OCI-LY1 (cell line): ENCODE data around the gene ZBTB16.

Experiments
- H2AFZ ChIP-seq: fragments of 200-600 bp; sonication (generic), shearing (Covaris generic); 2 replicates; pipeline ENCODE4 v1.6.0; 2014; ENCODE audit warnings: antibody characterized with exemption, mild to moderate bottlenecking, low read length
- H3F3A ChIP-seq: fragments of 200-600 bp; sonication (generic), shearing (Covaris generic); 2 replicates; pipeline ENCODE4 v1.6.0; 2014; ENCODE audit warnings: mild to moderate bottlenecking, antibody characterized with exemption, low read length, moderate library complexity; ENCODE audit not compliant: insufficient read depth
- H3K27ac ChIP-seq: fragments of 200-600 bp; sonication (generic); 2 replicates; pipeline ENCODE4 v1.5.1; 2014; ENCODE audit warnings: low read length, mixed run types, mild to moderate bottlenecking, low read depth; ENCODE audit not compliant: poor library complexity, severe bottlenecking
- H3K27me3 ChIP-seq: fragments of 200-600 bp; sonication (generic); 2 replicates; pipeline ENCODE4 v1.6.0; 2014; ENCODE audit warnings: antibody characterized with exemption, mild to moderate bottlenecking, low read length, moderate library complexity; ENCODE audit not compliant: insufficient read depth
- H3K36me3 ChIP-seq: fragments of 200-600 bp; sonication (generic); 2 replicates; pipeline ENCODE4 v1.6.1; 2014; ENCODE audit warnings: mild to moderate bottlenecking, antibody characterized with exemption, low read length, moderate library complexity, mixed read lengths; ENCODE audit not compliant: insufficient read depth
- H3K4me1 ChIP-seq: fragments of 200-600 bp; sonication (generic); 2 replicates; pipeline ENCODE4 v1.5.1; 2014; ENCODE audit warnings: mild to moderate bottlenecking, low read length, moderate library complexity; ENCODE audit not compliant: insufficient read depth, severe bottlenecking
- H3K4me2 ChIP-seq: fragments of 200-600 bp; sonication (generic), shearing (Covaris generic); 2 replicates; pipeline ENCODE4 v1.6.1; 2014; ENCODE audit warnings: low read length
- H3K4me3 ChIP-seq: fragments of 200-600 bp; sonication (generic); 2 replicates; pipeline ENCODE4 v1.5.1; 2014; ENCODE audit warnings: low read length, low read depth, mild to moderate bottlenecking, mixed read lengths; ENCODE audit not compliant: poor library complexity, severe bottlenecking
- H3K79me2 ChIP-seq: fragments of 200-600 bp; shearing (Covaris generic); 2 replicates; pipeline ENCODE4 v1.6.1; 2016; ENCODE audit warnings: mixed run types, low read length, mixed read lengths; ENCODE audit not compliant: insufficient read depth
- H3K9ac ChIP-seq: fragments of 200-600 bp; sonication (generic), shearing (Covaris generic); 2 replicates; pipeline ENCODE4 v1.6.1; 2014; ENCODE audit warnings: mild to moderate bottlenecking, low read length, mixed read lengths
- H3K9me2 ChIP-seq: fragments of 200-600 bp; sonication (generic), shearing (Covaris generic); 2 replicates; pipeline ENCODE4 v1.6.1; 2014; ENCODE audit warnings: low read depth, mild to moderate bottlenecking, low read length, mixed read lengths
- H3K9me3 ChIP-seq: fragments of 200-600 bp; shearing (Covaris generic); 2 replicates; pipeline ENCODE4 v1.6.1; 2014; ENCODE audit warnings: low read length, mixed read lengths
- H4K20me1 ChIP-seq: fragments of 200-600 bp; sonication (generic), shearing (Covaris generic); 2 replicates; pipeline ENCODE4 v1.6.0; 2016; ENCODE audit warnings: mild to moderate bottlenecking, low read length; ENCODE audit not compliant: insufficient read depth
- CTCF ChIP-seq: fragments of 200-600 bp; sonication (generic), shearing (Covaris generic); IDR thresholded peaks from 2 replicates; pipeline ENCODE4 v1.5.1; 2017; ENCODE audit warnings: mild to moderate bottlenecking, antibody characterized with exemption, low read length, moderate library complexity, mixed read lengths
- EZH2 ChIP-seq: fragments of 200-600 bp; sonication (generic), shearing (Covaris generic); IDR thresholded peaks from 2 replicates; pipeline ENCODE4 v1.8.0; 2017; ENCODE audit warnings: borderline replicate concordance, mixed run types, mild to moderate bottlenecking, antibody characterized with exemption, low read length, moderate library complexity, mixed read lengths

The ZBTB16 gene

GRCh38 chr11:114275280-114275679, 215.8 kb downstream of the ZBTB16 start:
- no peaks in the 10 kb centered on the region for H3K36me3 ChIP-seq
- no peaks in the 10 kb centered on the region for H3F3A ChIP-seq
- TF ChIP-seq CTCF (no peak), EZH2 (no peak)
- H3K4me3 ChIP-seq, result no peak overlapping the region
- H3K9me3 ChIP-seq, result no peaks in the 10 kb centered on the region
- no peak overlapping the region for H3K27ac ChIP-seq
- no peak overlapping the region for H3K9ac ChIP-seq
- no peak overlapping the region for H3K4me2 ChIP-seq
- H3K9me2 ChIP-seq, result no peaks in the 10 kb centered on the region
- H3K79me2 ChIP-seq, result no peaks in the 10 kb centered on the region
- H3K27me3 ChIP-seq, result no peaks in the 10 kb centered on the region
- H3K4me1 ChIP-seq, result no peaks in the 10 kb centered on the region
- no peak overlapping the region for H2AFZ ChIP-seq
- no peaks in the 10 kb centered on the region for H4K20me1 ChIP-seq

GRCh38 chr11:114276077-114276476, 216.6 kb downstream of the ZBTB16 start:
- Histone ChIP-seq H3K4me1 (no peaks in the 10 kb centered on the region), H3F3A (no peaks in the 10 kb centered on the region), H3K27me3 (no peaks in the 10 kb centered on the region)

GRCh38 chr11:114277637-114278341, 218.3 kb downstream of the ZBTB16 start:
- H3K27ac ChIP-seq, result no peak overlapping the region
- no peak overlapping the region for H2AFZ ChIP-seq
- no peaks in the 10 kb centered on the region for H3K9me3 ChIP-seq
- TF ChIP-seq CTCF (no peak; the same call in 1 of the 2 replicates), EZH2 (no peak)
- no peaks in the 10 kb centered on the region for H3F3A ChIP-seq
- no peaks in the 10 kb centered on the region for H3K27me3 ChIP-seq
- no peaks in the 10 kb centered on the region for H3K79me2 ChIP-seq
- no peaks in the 10 kb centered on the region for H3K36me3 ChIP-seq
- H3K4me2 ChIP-seq, result no peak overlapping the region
- no peak overlapping the region for H3K4me3 ChIP-seq
- no peaks in the 10 kb centered on the region for H3K4me1 ChIP-seq
- no peak overlapping the region for H3K9ac ChIP-seq
- no peaks in the 10 kb centered on the region for H3K9me2 ChIP-seq
- H4K20me1 ChIP-seq, result no peaks in the 10 kb centered on the region

More at GRCh38 chr11:114276077-114276476, 216.6 kb downstream of the ZBTB16 start:
- Histone ChIP-seq H3K9ac (no peak overlapping the region), H3K36me3 (no peaks in the 10 kb centered on the region), H3K9me3 (no peaks in the 10 kb centered on the region), H3K4me2 (no peak overlapping the region), H4K20me1 (no peaks in the 10 kb centered on the region), H3K4me3 (no peak overlapping the region), H3K79me2 (no peaks in the 10 kb centered on the region), H3K27ac (no peak overlapping the region), H2AFZ (no peak overlapping the region), H3K9me2 (no peaks in the 10 kb centered on the region)
- no peak for TF ChIP-seq CTCF
- TF ChIP-seq EZH2, result no peak
